AG04449 (cell line): ENCODE data around the gene NLGN4Y.
"Not testable (repeated sequence)": the region's sequence is repeated elsewhere in the genome, so short reads cannot be mapped to it uniquely, and the experiment has no call there.

Experiments
- CTCF ChIA-PET: fragments of 350-600 bp; formaldehyde crosslinking; extraction: SDS; loops from one replicate; lab custom pipeline; 2021; ENCODE audit warnings: antibody characterized with exemption; lab: Yijun Ruan, JAX
- POLR2A ChIA-PET: fragments of 400-600, 350-600 bp; formaldehyde crosslinking; extraction: SDS; loops from one replicate; lab custom pipeline; 2020; ENCODE audit warnings: antibody characterized with exemption, inconsistent platforms; lab: Yijun Ruan, JAX
- DNase-seq: peaks from one replicate; pipeline ENCODE4 v3.0.0-alpha.2; 2010; ENCODE audit warnings: low read depth, low spot score
- H3K4me3 ChIP-seq: 2 replicates; pipeline ENCODE4 v1.5.1; 2011; ENCODE audit warnings: low read depth, mild to moderate bottlenecking, control low read depth, low read length
- CTCF ChIP-seq: IDR thresholded peaks from one replicate; pipeline ENCODE4 v1.5.1; 2011; ENCODE audit warnings: mild to moderate bottlenecking, moderate library complexity, low read length, control low read depth, inconsistent platforms; ENCODE audit not compliant: insufficient read depth; ENCODE audit errors: missing control alignments

Gene NLGN4Y

GRCh38 chrY:14860448-14860847 is 336.1 kb downstream of the NLGN4Y start:
- no peak for DNase-seq
- POLR2A ChIA-PET: no interaction called here
- no peak overlapping the region for H3K4me3 ChIP-seq
- no peak for TF ChIP-seq CTCF
- CTCF ChIA-PET: no interaction called here

- H3K4me3 ChIP-seq, POLR2A ChIA-PET, CTCF ChIA-PET, DNase-seq: not testable (repeated sequence)
Observed at GRCh38 chrY:14861033-14861432, 336.7 kb downstream of the NLGN4Y start.

- CTCF ChIA-PET: no interaction called here
- no peak overlapping the region for H3K4me3 ChIP-seq
- TF ChIP-seq CTCF: no peak
- DNase-seq: no peak
- POLR2A ChIA-PET: no interaction called here
Observed at GRCh38 chrY:14871971-14872370, 347.6 kb downstream of the NLGN4Y start.
